K562 (cell line): ENCODE results near the gene RGS12. TPM values are rescaled to one million over a fixed set of nuclear protein-coding genes. Genes with fewer than 3 reads are reported as not detected.

Experiments
- ATAC-seq: fragments of 200-7000 bp; cut with Tn5 transposase; 3 replicates; pipeline ENCODE4 v1.9.1; 2020; ENCODE audit warnings: moderate library complexity
- BruUV-seq: library from RNA; stranded (reverse); fragments of 400-500 nt; replicated peaks from 2 replicates; lab custom pipeline; 2021; lab: Mats Ljungman, UMichigan
- CTCF ChIA-PET: fragments of 300-600 bp; formaldehyde crosslinking; extraction: SDS; loops from one replicate; lab custom pipeline; 2021; ENCODE audit warnings: low intra/inter-chr PET ratio; lab: Yijun Ruan, JAX
- POLR2A ChIA-PET: fragments of 300-600, 350-650 bp; sonication (Branson Sonifier 250); formaldehyde crosslinking; extraction: SDS; loops from one replicate; lab custom pipeline; 2021; ENCODE audit warnings: antibody characterized with exemption, inconsistent platforms; lab: Yijun Ruan, JAX
- DNase-seq, 4 experiments: peaks; one replicate each; pipeline versions ENCODE4 v3.0.0 to v3.0.0-alpha.2; 2011 to 2018; ENCODE audit warnings: low spot score in 3 of 4, mixed read lengths in 3 of 4; ENCODE audit errors: extremely low read depth in 1 of 4
- FAIRE-seq: peaks from 2 replicates; lab custom pipeline; 2011; peaks lifted over from hg19 to GRCh38; lab: Jason Lieb, UNC
- H2AFZ ChIP-seq: 2 replicates; pipeline ENCODE4 v1.6.0; 2011; ENCODE audit warnings: low read depth, low read length, control low read depth, inconsistent platforms
- H3K27ac ChIP-seq: fragments of 200-600 bp; 3 replicates; pipeline ENCODE4 v1.8.0; 2011; ENCODE audit warnings: low read depth, mild to moderate bottlenecking, control low read depth, inconsistent platforms, low read length, moderate library complexity, mixed read lengths; ENCODE audit errors: extremely low read depth
- H3K27me3 ChIP-seq, 2 experiments: fragments of 300-600 bp in 1 of 2; 2 replicates in 1 of 2; 3 replicates in 1 of 2; pipeline versions ENCODE4 v1.6.0 to v1.8.0; 2011; ENCODE audit warnings: inconsistent platforms in 2 of 2, low read length in 2 of 2, mild to moderate bottlenecking in 1 of 2, mixed read lengths in 1 of 2, moderate library complexity in 1 of 2; ENCODE audit not compliant: control insufficient read depth in 2 of 2, insufficient read depth in 2 of 2
- H3K36me3 ChIP-seq: fragments of 300-600 bp; 3 replicates; pipeline ENCODE4 v1.8.0; 2011; ENCODE audit warnings: mild to moderate bottlenecking, low read length, inconsistent platforms; ENCODE audit not compliant: control insufficient read depth, insufficient read depth
- H3K4me1 ChIP-seq, 2 experiments: fragments of 200-600 bp in 1 of 2; replicated peaks in 1 of 2; 2 replicates in 1 of 2; 3 replicates in 1 of 2; pipeline versions ENCODE4 v1.5.1 to v1.8.0; 2011; ENCODE audit warnings: inconsistent platforms in 2 of 2, low read length in 2 of 2, mild to moderate bottlenecking in 1 of 2, mixed read lengths in 1 of 2, moderate library complexity in 1 of 2; ENCODE audit not compliant: control insufficient read depth in 2 of 2, insufficient read depth in 2 of 2
- H3K4me2 ChIP-seq: 2 replicates; pipeline ENCODE4 v1.6.1; 2011; ENCODE audit warnings: low read length, control low read depth, inconsistent platforms, mixed read lengths; ENCODE audit not compliant: insufficient read depth
- H3K4me3 ChIP-seq: fragments of 200-600 bp; sonication (generic), shearing (Covaris generic); 2 replicates; pipeline ENCODE4 v1.5.1; 2016; ENCODE audit warnings: control low read depth, inconsistent platforms
- H3K79me2 ChIP-seq: fragments of 200-600 bp; 3 replicates; pipeline ENCODE4 v1.8.0; 2011; ENCODE audit warnings: low read length, inconsistent platforms; ENCODE audit not compliant: control insufficient read depth, insufficient read depth
- H3K9ac ChIP-seq, 2 experiments: 2 replicates each; pipeline versions ENCODE4 v1.6.0 to v1.6.1; 2011; ENCODE audit warnings: low read depth in 2 of 2, low read length in 2 of 2, control low read depth in 1 of 2, inconsistent platforms in 1 of 2, mild to moderate bottlenecking in 1 of 2, mixed read lengths in 1 of 2; ENCODE audit not compliant: insufficient read depth in 1 of 2
- H3K9me1 ChIP-seq: one replicate; pipeline ENCODE4 v1.6.0; 2011; ENCODE audit warnings: inconsistent platforms, mild to moderate bottlenecking, low read length, moderate library complexity; ENCODE audit not compliant: control insufficient read depth, insufficient read depth
- H3K9me3 ChIP-seq: replicated peaks from 2 replicates; pipeline ENCODE4 v1.5.1; 2011; ENCODE audit warnings: low read depth, low read length, inconsistent platforms; ENCODE audit not compliant: control insufficient read depth, insufficient read depth
- H4K20me1 ChIP-seq: replicated peaks from 2 replicates; pipeline ENCODE4 v1.6.1; 2011; ENCODE audit warnings: low read length, inconsistent platforms, mixed read lengths; ENCODE audit not compliant: control insufficient read depth, insufficient read depth
- EZH2 ChIP-seq: IDR thresholded peaks from 2 replicates; pipeline ENCODE4 v1.6.1; 2012; ENCODE audit warnings: low read depth, mild to moderate bottlenecking, inconsistent platforms, low read length, borderline replicate concordance
- SRSF7 ChIP-seq: fragments of 200-400 bp; formaldehyde crosslinking; optimal IDR thresholded peaks from 2 replicates; pipeline ENCODE3; 2017; ENCODE audit warnings: mild to moderate bottlenecking, low read depth, low read length
- STAG1 ChIP-seq: sonication (generic); formaldehyde crosslinking; IDR thresholded peaks from 2 replicates; pipeline ENCODE4 v1.5.0; 2020; ENCODE audit warnings: missing genetic modification reagents, borderline replicate concordance
- WGBS: fragments of 100-300 bp; shearing (Covaris generic); methylation state at CpG from one replicate; pipeline ENCODE4 v1.1.6; 2016; ENCODE audit warnings: low coverage, mixed read lengths; ENCODE audit not compliant: insufficient coverage; ENCODE audit errors: missing lambda C conversion rate; 5-methylcytosine and 5-hydroxymethylcytosine counted together
- in situ Hi-C: fragments of 300-500 bp; cut with MboI; formaldehyde crosslinking; loops from 4 replicates; pipeline ENCODE4 v1.15.0; 2018; ENCODE audit warnings: inconsistent platforms, mixed read lengths
- intact Hi-C: fragments of 100-400 bp; cut with micrococcal nuclease; formaldehyde crosslinking; loops from 2 replicates; pipeline ENCODE4 v1.14.2; 2022
- polyA plus RNA-seq, 8 experiments: library from polyadenylated mRNA; depleted of rRNA in 4 of 8; stranded (reverse) in 5 of 8; unstranded in 3 of 8; fragments of >200 nt; fragmentation: Nextera tagmentation in 2 of 8; fragmentation: Illumina TruSeq in 1 of 8; extraction: Ambion mirVana in 2 of 8; extraction: Trizol in 1 of 8; gene quantifications; 2 replicates each; pipeline versions ENCODE4 v1.2.1 to v1.2.3, GENCODE V29; 2011 to 2014; ENCODE audit warnings: inconsistent platforms in 1 of 8, missing spikeins in 1 of 8
- total RNA-seq, 7 experiments: library from RNA; depleted of rRNA in 6 of 7; stranded (reverse); fragments of >200 nt in 6 of 7; fragmentation: Illumina TruSeq in 2 of 7; extraction: Trizol in 2 of 7; gene quantifications; 2 replicates each; pipeline versions ENCODE4 v1.2.1 to v1.2.3, GENCODE V29; 2011 to 2021; ENCODE audit warnings: low replicate concordance in 1 of 7

RGS12 gene
- total and polyA plus RNA-seq, 9 of the 15 experiments (the other 6 are each of a cell fraction or from before 2014, with no cell fraction given): 0.30 to 8.8 (median 5.5) TPM

DNA sequence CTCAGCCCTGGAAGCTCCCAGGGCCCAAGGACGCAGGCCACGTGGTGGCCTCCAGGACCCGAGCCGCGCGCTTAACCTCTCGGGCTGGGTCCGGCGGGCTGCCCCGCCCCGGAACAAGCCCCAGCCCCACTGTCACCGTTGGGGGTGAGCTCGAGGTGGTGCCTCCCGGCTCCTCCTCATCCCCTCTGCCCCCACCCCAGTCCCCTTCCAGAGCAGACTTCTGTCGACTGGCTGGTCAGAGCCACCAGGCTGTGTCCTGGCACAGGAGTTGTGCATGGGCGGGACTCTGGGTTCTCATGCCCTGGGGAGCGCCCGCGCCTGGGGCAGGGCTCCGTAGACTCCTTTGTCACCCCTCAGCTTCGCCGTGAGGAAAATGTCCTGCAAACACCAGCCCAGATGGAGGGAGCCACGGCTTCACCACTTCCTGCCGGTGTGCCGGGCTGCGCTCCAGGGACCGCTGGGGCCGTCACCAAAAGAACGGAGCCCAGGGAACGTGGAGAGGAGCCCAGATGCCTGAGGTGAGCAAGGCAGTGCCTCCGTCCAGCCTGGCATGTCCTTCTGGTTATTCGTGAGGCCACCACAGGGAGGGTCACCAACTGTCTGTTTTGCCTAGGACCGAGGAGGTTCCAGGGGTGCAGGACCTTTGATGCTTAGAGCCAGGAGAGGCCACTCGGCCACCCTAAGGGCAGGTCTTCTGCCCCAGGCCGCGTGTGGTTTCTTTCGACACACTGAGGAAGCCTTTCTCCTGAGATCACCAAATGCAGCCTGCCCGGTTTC, 7.1 kb upstream of the RGS12 start:
- no peak for ATAC-seq
- intact Hi-C loops (no loop called here), in situ Hi-C loops (no loop called here)
- no peaks in the 10 kb centered on the region for H3K36me3 ChIP-seq
- no peak overlapping the region for H3K4me2 ChIP-seq
- DNase-seq: no peak
- no peak for TF ChIP-seq STAG1 (CRISPR knock-in tag)
- POLR2A ChIA-PET: interaction anchor here (0.5 to 0.7 kb wide), 2 partner anchors 43 to 149 kb away, joined by 3 read pairs; no protein-coding TSS in a partner anchor
- H3K79me2 ChIP-seq: no peaks in the 10 kb centered on the region
- BruUV-seq: no TSS peak
- H3K27me3 ChIP-seq: peaks cover 70 to 79% of the 10 kb centered on the region in 2 experiments
- no peaks in the 10 kb centered on the region for H3K9me3 ChIP-seq
- no peaks in the 10 kb centered on the region for H3K9me1 ChIP-seq
- H3K4me3 ChIP-seq: no peak overlapping the region
- peaks cover 0 to 16% of the 10 kb centered on the region in 2 experiments; a peak in 1 of 5 replicates for H3K4me1 ChIP-seq
- no peak for FAIRE-seq
- no peak overlapping the region for H2AFZ ChIP-seq
- WGBS: 13% methylated on average over 20 of the region's 38 CpGs
- no peak overlapping the region for H3K27ac ChIP-seq
- CTCF ChIA-PET: no interaction called here
- H4K20me1 ChIP-seq: no peaks in the 10 kb centered on the region; the same call in none of the 2 replicates
- H3K9ac ChIP-seq: no peak overlapping the region

DNA sequence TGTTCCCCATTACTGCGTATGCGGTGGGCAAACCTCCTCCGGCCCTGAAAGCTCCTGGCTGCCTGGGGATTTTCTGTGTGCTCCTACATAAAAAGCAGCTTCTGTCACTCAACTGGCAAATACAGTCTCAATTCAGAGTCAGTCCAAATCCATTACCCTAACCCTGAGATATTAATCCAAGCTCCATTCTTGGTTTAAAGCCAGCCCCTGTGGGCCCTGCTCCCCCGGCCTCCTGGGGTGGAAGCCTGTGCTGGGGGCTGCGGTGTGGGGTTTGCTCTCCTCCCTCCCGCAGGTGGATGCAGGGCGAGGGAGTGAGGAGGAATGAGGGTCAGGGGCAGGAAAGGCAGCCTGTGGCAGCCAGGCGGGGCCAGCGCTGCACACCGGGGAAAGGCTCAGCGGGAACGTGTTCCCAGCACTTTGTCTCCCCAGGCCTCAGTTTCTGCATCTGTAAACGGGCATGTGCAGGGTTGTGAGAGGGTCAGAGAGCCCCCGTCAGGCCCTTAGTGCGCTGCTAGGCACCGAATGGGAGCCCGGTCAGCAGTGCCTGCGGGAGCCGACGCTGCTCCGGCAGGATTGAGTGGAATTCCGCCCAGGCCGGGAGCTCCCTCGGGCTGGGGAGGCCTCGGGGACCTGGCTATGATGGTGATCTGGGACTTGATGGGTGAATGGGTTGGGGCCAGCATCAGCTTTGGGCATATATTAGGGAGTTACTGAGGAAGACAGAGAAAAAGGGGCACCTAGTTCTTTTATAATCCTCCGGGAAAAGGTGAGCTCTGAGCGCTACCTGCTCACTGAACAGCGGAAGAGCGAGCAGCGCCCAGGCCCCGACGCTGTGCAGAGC, 6.3 kb upstream of the RGS12 start:
- Histone ChIP-seq H3K4me2 (no peak overlapping the region), H3K36me3 (no peaks in the 10 kb centered on the region), H4K20me1 (no peaks in the 10 kb centered on the region; the same call in none of the 2 replicates), H3K9ac (no peak overlapping the region), H2AFZ (no peak overlapping the region), H3K27me3 (peaks cover 70 to 87% of the 10 kb centered on the region in 2 experiments), H3K79me2 (no peaks in the 10 kb centered on the region), H3K27ac (no peak overlapping the region), H3K9me1 (no peaks in the 10 kb centered on the region), H3K9me3 (no peaks in the 10 kb centered on the region), H3K4me3 (no peak overlapping the region), H3K4me1 (peaks cover 0 to 19% of the 10 kb centered on the region in 2 experiments; a peak in 2 of 5 replicates)
- TF ChIP-seq SRSF7: no peak
- TF ChIP-seq EZH2: peak; percentile 37; the same call in 1 of the 2 replicates
- CTCF ChIA-PET: no interaction called here
- DNase-seq: no peak
- no peak for ATAC-seq
- intact Hi-C loops: no loop called here
- no peak for FAIRE-seq
- WGBS: 13% methylated on average over 26 of the region's 32 CpGs
- in situ Hi-C loops: no loop called here
- POLR2A ChIA-PET: interaction anchor here (0.5 to 1.1 kb wide), 4 partner anchors 38 to 204 kb away, joined by 3 to 4 read pairs (median 3); no protein-coding TSS in a partner anchor
- BruUV-seq: no TSS peak
